GM12878 (cell line): Measurements from ENCODE around the gene IL36B. TPM values are rescaled to one million over a fixed set of nuclear protein-coding genes. Genes with fewer than 3 reads are reported as not detected.

Experiments used
- ATAC-seq: fragments of 200-7000 bp; cut with Tn5 transposase; 3 replicates; pipeline ENCODE4 v1.9.1; 2020; ENCODE audit warnings: mild to moderate bottlenecking, moderate library complexity
- BruUV-seq: library from RNA; stranded (reverse); fragments of 400-500 nt; replicated peaks from 2 replicates; lab custom pipeline; 2021; lab: Mats Ljungman, UMichigan
- CTCF ChIA-PET: fragments of 300-600 bp; sonication (Branson Sonifier 250); formaldehyde crosslinking; extraction: SDS; loops from one replicate; lab custom pipeline; 2021; ENCODE audit warnings: inconsistent platforms; lab: Yijun Ruan, JAX
- POLR2A ChIA-PET: fragments of 350-600 bp; formaldehyde crosslinking; extraction: SDS; loops from one replicate; lab custom pipeline; 2021; ENCODE audit warnings: inconsistent platforms; lab: Charles Lee
- RAD21 ChIA-PET: fragments of 300-600 bp; sonication (Branson Sonifier 250); formaldehyde crosslinking; loops from one replicate; lab custom pipeline; 2023; ENCODE audit warnings: antibody characterized with exemption; ENCODE audit not compliant: unreplicated experiment; lab: Charles Lee
- SMC1A ChIA-PET: fragments of 300-600 bp; sonication (Branson Sonifier 250); formaldehyde crosslinking; loops from one replicate; lab custom pipeline; 2023; ENCODE audit not compliant: unreplicated experiment, uncharacterized antibody; lab: Charles Lee
- DNase-seq: peaks from one replicate; pipeline ENCODE4 v3.0.0-alpha.2; 2011; ENCODE audit warnings: low read depth, low spot score
- FAIRE-seq: peaks from 3 replicates; lab custom pipeline; 2011; peaks lifted over from hg19 to GRCh38; lab: Jason Lieb, UNC
- H2AFZ ChIP-seq: 2 replicates; pipeline ENCODE4 v1.6.0; 2011; ENCODE audit warnings: low read depth, low read length, control low read depth; ENCODE audit not compliant: control insufficient read depth
- H3K27ac ChIP-seq: 2 replicates; pipeline ENCODE4 v1.5.1; 2011; ENCODE audit warnings: control low read depth; ENCODE audit not compliant: control insufficient read depth, insufficient read depth
- H3K27me3 ChIP-seq, 2 experiments: replicated peaks in 1 of 2; 2 replicates each; pipeline versions ENCODE4 v1.6.0 to v1.6.1; 2011; ENCODE audit warnings: low read length in 1 of 2; ENCODE audit not compliant: control insufficient read depth in 2 of 2, insufficient read depth in 2 of 2
- H3K36me3 ChIP-seq, 2 experiments: 2 replicates each; pipeline ENCODE4 v1.5.1; 2011; ENCODE audit warnings: low read length in 1 of 2; ENCODE audit not compliant: control insufficient read depth in 2 of 2, insufficient read depth in 2 of 2
- H3K4me1 ChIP-seq: 2 replicates; pipeline ENCODE4 v1.6.1; 2011; ENCODE audit warnings: mild to moderate bottlenecking, low read length, moderate library complexity, mixed read lengths; ENCODE audit not compliant: control insufficient read depth, insufficient read depth
- H3K4me2 ChIP-seq: 2 replicates; pipeline ENCODE4 v1.6.0; 2011; ENCODE audit warnings: control low read depth; ENCODE audit not compliant: control insufficient read depth, insufficient read depth
- H3K4me3 ChIP-seq: fragments of 200-600 bp; sonication (generic); 2 replicates; pipeline ENCODE4 v1.5.1; 2016
- H3K79me2 ChIP-seq: 2 replicates; pipeline ENCODE4 v1.6.0; 2011; ENCODE audit warnings: low read length; ENCODE audit not compliant: control insufficient read depth, insufficient read depth
- H3K9ac ChIP-seq: 2 replicates; pipeline ENCODE4 v1.8.0; 2011; ENCODE audit warnings: low read length, control low read depth, mixed read lengths; ENCODE audit not compliant: control insufficient read depth, insufficient read depth
- H3K9me3 ChIP-seq: replicated peaks from 3 replicates; pipeline ENCODE4 v1.5.1; 2011; ENCODE audit warnings: mild to moderate bottlenecking, low read length; ENCODE audit not compliant: control insufficient read depth, insufficient read depth
- H4K20me1 ChIP-seq: 2 replicates; pipeline ENCODE4 v1.6.0; 2011; ENCODE audit not compliant: control insufficient read depth, insufficient read depth
- ASH2L ChIP-seq: fragments of 300-600, 200-600 bp; sonication (generic); IDR thresholded peaks from 2 replicates; pipeline ENCODE4 v1.6.1; 2017; ENCODE audit warnings: low read depth, mild to moderate bottlenecking, borderline replicate concordance
- BCL11A ChIP-seq: IDR thresholded peaks from 2 replicates; pipeline ENCODE4 v1.6.1; 2011; ENCODE audit warnings: low read depth, low read length
- CEBPB ChIP-seq, 2 experiments: fragments of 150-350 bp in 1 of 2; IDR thresholded peaks; 2 replicates each; pipeline ENCODE4 v1.6.1; 2012 to 2014; ENCODE audit warnings: low read depth in 2 of 2, low read length in 2 of 2, borderline replicate concordance in 1 of 2, inconsistent platforms in 1 of 2
- CREB1 ChIP-seq: IDR thresholded peaks from 2 replicates; pipeline ENCODE4 v1.6.1; 2012; ENCODE audit warnings: low read depth, mild to moderate bottlenecking, inconsistent platforms
- ESRRA ChIP-seq: IDR thresholded peaks from 2 replicates; pipeline ENCODE4 v1.6.1; 2012; ENCODE audit warnings: mild to moderate bottlenecking, low read length, improper control_type of control experiment
- IRF5 ChIP-seq: fragments of 450-650 bp; IDR thresholded peaks from 2 replicates; pipeline ENCODE4 v1.6.1; 2017; ENCODE audit warnings: borderline replicate concordance
- JUNB ChIP-seq: IDR thresholded peaks from 2 replicates; pipeline ENCODE4 v1.6.1; 2016; ENCODE audit warnings: antibody characterized with exemption, mild to moderate bottlenecking
- MYB ChIP-seq: fragments of 150-350 bp; IDR thresholded peaks from 2 replicates; pipeline ENCODE4 v1.6.1; 2014; ENCODE audit warnings: mild to moderate bottlenecking, low read depth, low read length, borderline replicate concordance
- PAX8 ChIP-seq: fragments of 450-650 bp; IDR thresholded peaks from 2 replicates; pipeline ENCODE4 v1.6.1; 2017; ENCODE audit warnings: mild to moderate bottlenecking, moderate library complexity
- POLR2AphosphoS2 ChIP-seq: IDR thresholded peaks from 2 replicates; pipeline ENCODE4 v1.6.1; 2011; ENCODE audit warnings: low read depth, mild to moderate bottlenecking, low read length, improper control_type of control experiment, moderate library complexity
- SREBF2 ChIP-seq: IDR thresholded peaks from 2 replicates; pipeline ENCODE4 v1.6.1; 2012; ENCODE audit warnings: mild to moderate bottlenecking, low read length
- YBX1 ChIP-seq: fragments of 450-650 bp; IDR thresholded peaks from 2 replicates; pipeline ENCODE4 v1.6.1; 2016; ENCODE audit warnings: antibody characterized with exemption
- YY1 ChIP-seq: IDR thresholded peaks from 2 replicates; pipeline ENCODE4 v1.6.1; 2011; ENCODE audit warnings: low read depth, mild to moderate bottlenecking, low read length
- ZBTB4 ChIP-seq: fragments of 450-650 bp; formaldehyde crosslinking; IDR thresholded peaks from 2 replicates; pipeline ENCODE4 v1.4.0; 2022; ENCODE audit warnings: mild to moderate bottlenecking, moderate library complexity
- whole genome bisulfite sequencing: methylation state at CpG from one replicate; pipeline ENCODE4 v1.1.6; 2016; ENCODE audit warnings: low lambda C conversion rate; ENCODE audit not compliant: insufficient replicate concordance, insufficient coverage; ENCODE audit errors: missing lambda C conversion rate; 5-methylcytosine and 5-hydroxymethylcytosine counted together
- in situ Hi-C: fragments of 300-500 bp; cut with MboI; formaldehyde crosslinking; loops from 9 replicates; pipeline ENCODE4 v1.14.3; 2018; ENCODE audit warnings: mixed read lengths
- intact Hi-C: fragments of 100-400 bp; cut with micrococcal nuclease; formaldehyde crosslinking; loops from one replicate; pipeline ENCODE4 v1.14.2; 2022; ENCODE audit not compliant: unreplicated experiment
- polyA plus RNA-seq, 11 experiments: library from polyadenylated mRNA; depleted of rRNA in 4 of 11; unstranded in 6 of 11; stranded (reverse) in 5 of 11; fragments of >200 nt; fragmentation: Nextera tagmentation in 4 of 11; fragmentation: Illumina TruSeq in 1 of 11; extraction: Ambion mirVana in 4 of 11; extraction: Trizol in 1 of 11; gene quantifications; 1 replicate in 1 of 11; 2 replicates in 10 of 11; pipeline versions ENCODE4 v1.2.1 to v1.2.3, GENCODE V29; 2011 to 2016; ENCODE audit warnings: inconsistent platforms in 2 of 11, missing spikeins in 2 of 11, low read depth in 1 of 11
- total RNA-seq, 4 experiments: library from RNA; depleted of rRNA in 3 of 4; stranded (reverse); fragments of >200 nt in 3 of 4; fragmentation: Illumina TruSeq in 1 of 4; extraction: Trizol in 1 of 4; gene quantifications; 2 replicates each; pipeline versions ENCODE4 v1.2.1 to v1.2.3, GENCODE V29; 2013 to 2021

The IL36B gene
- total and polyA plus RNA-seq, 10 of the 15 experiments (the other 5 are each of a cell fraction or from before 2014, with no cell fraction given) = not detected

DNA sequence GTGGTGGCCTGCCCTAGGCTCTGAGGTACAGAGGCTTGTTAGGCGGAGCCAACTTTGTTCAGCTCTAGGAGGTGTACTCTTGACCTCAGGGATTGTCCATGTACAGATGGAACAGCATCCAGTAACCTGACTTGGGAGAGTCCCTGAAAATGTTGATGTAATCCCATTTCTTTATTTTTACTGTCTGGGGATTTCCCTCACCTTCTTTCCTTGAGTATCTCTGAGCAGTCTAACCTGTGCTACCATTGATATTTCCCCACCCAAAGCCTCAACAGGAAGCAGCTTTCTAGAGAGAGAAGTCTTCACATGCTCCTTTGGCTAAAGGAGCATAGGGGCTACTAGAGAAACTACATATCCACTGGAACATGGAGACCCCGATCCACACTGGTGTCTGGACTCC is 37.0 kb downstream of the IL36B start (continued):
- TF ChIP-seq CREB1 (no peak), YBX1 (no peak), POLR2AphosphoS2 (no peak), BCL11A (no peak), IRF5 (no peak), CEBPB (IDR thresholded peaks at IDR 0.05; ENCODE audit: borderline replicate concordance in 1 of 2, low read depth in 2 of 2, low read length in 2 of 2) (no peak), SREBF2 (no peak), YY1 (no peak)

GRCh38 chr2:113015042-113015441 is 37.6 kb downstream of the IL36B start:
- no peaks in the 10 kb centered on the region for H3K4me1 ChIP-seq
- RAD21 ChIA-PET = no interaction called here
- FAIRE-seq = no peak
- in situ Hi-C loops = no loop called here
- no peaks in the 10 kb centered on the region for H3K36me3 ChIP-seq
- H2AFZ ChIP-seq = no peak overlapping the region
- no peak for TF ChIP-seq ZBTB4
- TF ChIP-seq ESRRA = no peak
- TF ChIP-seq ASH2L = no peak
- TF ChIP-seq MYB = no peak
- no peak for TF ChIP-seq PAX8
- TF ChIP-seq JUNB = no peak
- TF ChIP-seq, all 136 proteins: peak for 0
- BruUV-seq = no TSS peak
- no peak for DNase-seq
- intact Hi-C loops = no loop called here
- 0% methylated on average over 1 of the region's 1 CpG for WGBS
- ChIA-PET SMC1A (no interaction called here), POLR2A (no interaction called here), CTCF (no interaction called here)
- Histone ChIP-seq H3K4me2 (no peak overlapping the region), H3K4me3 (no peak overlapping the region), H3K79me2 (no peaks in the 10 kb centered on the region), H3K27ac (no peak overlapping the region), H4K20me1 (no peaks in the 10 kb centered on the region), H3K9me3 (no peaks in the 10 kb centered on the region; the same call in 1 of the 3 replicates), H3K9ac (no peak overlapping the region), H3K27me3 (no peaks in the 10 kb centered on the region)
- no peak for ATAC-seq
